Measurements from ENCODE around the gene CDC42SE2. TPM values are rescaled to one million over a fixed set of nuclear protein-coding genes. Genes with fewer than 3 reads are reported as not detected.

The CDC42SE2 gene
- total RNA-seq, 1 donor from 2014 or later, result 19.4 TPM

DNA sequence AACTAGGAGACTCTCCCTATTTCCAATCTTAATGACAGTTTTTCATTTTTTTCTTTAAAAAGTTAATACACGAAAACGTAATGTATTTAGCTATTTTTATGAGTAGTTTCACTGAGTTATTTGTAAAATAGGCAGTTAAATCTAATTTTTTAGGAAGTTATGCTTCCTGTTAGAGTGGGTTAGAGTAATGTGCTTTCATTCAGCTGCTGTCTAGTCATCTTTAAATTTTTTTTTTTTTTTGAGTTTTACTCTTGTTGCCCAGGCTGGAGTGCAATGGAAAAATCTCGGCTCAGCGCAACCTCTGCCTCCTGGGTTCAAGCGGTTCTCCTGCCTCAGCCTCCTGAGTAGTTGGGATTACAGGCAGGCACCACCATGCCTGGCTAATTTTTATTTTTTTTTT, 34.0 kb downstream of the CDC42SE2 start:
- Histone ChIP-seq H3K9me3 (no peaks in the 10 kb centered on the region), H3K36me3 (no peaks in the 10 kb centered on the region), H3K27me3 (no peaks in the 10 kb centered on the region), H3K4me3 (no peak overlapping the region), H3K27ac (no peak overlapping the region), H3K4me1 (no peaks in the 10 kb centered on the region)
- intact Hi-C loops (cut with DNase I), result no loop called here
- no peak for DNase-seq (ENCODE audit: extremely low spot score in 2 of 2)
- TF ChIP-seq POLR2AphosphoS5 (IDR thresholded peaks at IDR 0.05; ENCODE audit: insufficient read depth in 1 of 2, low read depth in 1 of 2) (no peak), POLR2A (IDR thresholded peaks at IDR 0.05) (no peak)
- TF ChIP-seq, protein P1, sequence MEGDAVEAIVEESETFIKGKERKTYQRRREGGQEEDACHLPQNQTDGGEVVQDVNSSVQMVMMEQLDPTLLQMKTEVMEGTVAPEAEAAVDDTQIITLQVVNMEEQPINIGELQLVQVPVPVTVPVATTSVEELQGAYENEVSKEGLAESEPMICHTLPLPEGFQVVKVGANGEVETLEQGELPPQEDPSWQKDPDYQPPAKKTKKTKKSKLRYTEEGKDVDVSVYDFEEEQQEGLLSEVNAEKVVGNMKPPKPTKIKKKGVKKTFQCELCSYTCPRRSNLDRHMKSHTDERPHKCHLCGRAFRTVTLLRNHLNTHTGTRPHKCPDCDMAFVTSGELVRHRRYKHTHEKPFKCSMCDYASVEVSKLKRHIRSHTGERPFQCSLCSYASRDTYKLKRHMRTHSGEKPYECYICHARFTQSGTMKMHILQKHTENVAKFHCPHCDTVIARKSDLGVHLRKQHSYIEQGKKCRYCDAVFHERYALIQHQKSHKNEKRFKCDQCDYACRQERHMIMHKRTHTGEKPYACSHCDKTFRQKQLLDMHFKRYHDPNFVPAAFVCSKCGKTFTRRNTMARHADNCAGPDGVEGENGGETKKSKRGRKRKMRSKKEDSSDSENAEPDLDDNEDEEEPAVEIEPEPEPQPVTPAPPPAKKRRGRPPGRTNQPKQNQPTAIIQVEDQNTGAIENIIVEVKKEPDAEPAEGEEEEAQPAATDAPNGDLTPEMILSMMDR (IDR thresholded peaks at IDR 0.05), result no peak

DNA sequence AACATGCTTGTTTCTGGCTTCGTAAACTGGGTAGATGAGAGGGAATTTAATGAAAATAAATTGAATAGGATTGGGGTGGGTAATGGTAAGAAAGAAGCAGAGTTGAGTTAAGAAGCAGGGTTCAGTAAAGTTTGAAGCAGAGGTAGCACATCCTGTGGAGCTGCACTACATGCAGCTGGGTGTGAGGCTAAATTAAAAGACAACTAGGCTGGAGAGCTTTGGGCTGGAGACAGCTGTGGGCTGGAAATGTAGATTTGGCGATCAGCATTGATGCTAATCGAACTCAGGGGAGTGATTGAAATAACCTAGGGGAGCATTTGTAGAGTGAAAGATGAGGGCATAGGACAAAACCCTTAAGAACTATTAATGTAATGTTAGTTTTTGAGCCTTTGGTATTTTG, 35.6 kb downstream of the CDC42SE2 start:
- Histone ChIP-seq H3K36me3 (no peaks in the 10 kb centered on the region), H3K9me3 (no peaks in the 10 kb centered on the region), H3K27me3 (no peaks in the 10 kb centered on the region), H3K27ac (no peak overlapping the region), H3K4me1 (peaks cover 5% of the 10 kb centered on the region), H3K4me3 (no peak overlapping the region)
- intact Hi-C loops (cut with DNase I), result no loop called here
- TF ChIP-seq POLR2A (IDR thresholded peaks at IDR 0.05) (no peak), POLR2AphosphoS5 (IDR thresholded peaks at IDR 0.05; ENCODE audit: insufficient read depth in 1 of 2, low read depth in 1 of 2) (no peak)
- TF ChIP-seq, protein P1 (IDR thresholded peaks at IDR 0.05), result no peak
- DNase-seq (ENCODE audit: extremely low spot score in 2 of 2), result no peak

DNA sequence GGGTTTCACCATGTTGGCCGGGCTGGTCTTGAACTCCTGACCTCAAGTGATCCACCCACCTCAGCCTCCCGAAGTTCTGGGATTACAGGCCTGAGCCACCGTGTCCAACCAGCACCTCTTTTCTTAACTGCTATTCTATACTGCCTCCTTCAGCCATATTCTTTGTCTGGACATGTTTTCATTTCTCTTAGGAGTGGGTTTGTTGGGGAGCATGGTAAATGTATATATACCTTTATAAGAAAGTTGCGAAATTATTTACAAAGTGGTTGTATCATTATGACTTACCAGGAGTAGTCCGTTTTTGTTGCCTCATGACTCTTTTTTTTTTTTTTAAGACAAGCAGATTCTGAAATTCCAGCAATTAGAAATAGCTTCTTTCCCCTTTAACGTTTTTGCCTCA, 38.7 kb downstream of the CDC42SE2 start:
- intact Hi-C loops (cut with DNase I), result no loop called here
- DNase-seq (ENCODE audit: extremely low spot score in 2 of 2), result no peak
- H3K4me1 ChIP-seq, result peaks cover 5% of the 10 kb centered on the region
- H3K4me3 ChIP-seq, result no peak overlapping the region
- H3K27me3 ChIP-seq, result no peaks in the 10 kb centered on the region
- no peaks in the 10 kb centered on the region for H3K9me3 ChIP-seq
- TF ChIP-seq POLR2AphosphoS5 (IDR thresholded peaks at IDR 0.05; ENCODE audit: insufficient read depth in 1 of 2, low read depth in 1 of 2) (no peak), POLR2A (IDR thresholded peaks at IDR 0.05) (no peak)
- no peaks in the 10 kb centered on the region for H3K36me3 ChIP-seq
- no peak overlapping the region for H3K27ac ChIP-seq

GRCh38 chr5:131303537-131303936, 39.7 kb downstream of the CDC42SE2 start:
- TF ChIP-seq POLR2AphosphoS5 (IDR thresholded peaks at IDR 0.05; ENCODE audit: insufficient read depth in 1 of 2, low read depth in 1 of 2) (no peak), POLR2A (IDR thresholded peaks at IDR 0.05) (no peak)
- TF ChIP-seq, protein P1 (IDR thresholded peaks at IDR 0.05), result no peak
- Histone ChIP-seq H3K4me1 (peaks cover 5% of the 10 kb centered on the region), H3K27ac (no peak overlapping the region), H3K9me3 (no peaks in the 10 kb centered on the region), H3K4me3 (no peak overlapping the region), H3K27me3 (no peaks in the 10 kb centered on the region), H3K36me3 (no peaks in the 10 kb centered on the region)
- no peak for DNase-seq (ENCODE audit: extremely low spot score in 2 of 2)
- intact Hi-C loops (cut with DNase I), result no loop called here

- Histone ChIP-seq H3K27me3 (no peaks in the 10 kb centered on the region), H3K4me3 (no peak overlapping the region), H3K27ac (no peak overlapping the region), H3K9me3 (no peaks in the 10 kb centered on the region), H3K36me3 (no peaks in the 10 kb centered on the region), H3K4me1 (peaks cover 5% of the 10 kb centered on the region)
- no peak for DNase-seq (ENCODE audit: extremely low spot score in 2 of 2)
- intact Hi-C loops (cut with DNase I), result no loop called here
- TF ChIP-seq POLR2A (IDR thresholded peaks at IDR 0.05) (no peak), POLR2AphosphoS5 (IDR thresholded peaks at IDR 0.05; ENCODE audit: insufficient read depth in 1 of 2, low read depth in 1 of 2) (no peak)
- TF ChIP-seq, protein P1 (IDR thresholded peaks at IDR 0.05), result no peak
Measured at GRCh38 chr5:131304414-131304813, 40.6 kb downstream of the CDC42SE2 start.
